Nucleus accumbens (tissue), 56 donors: ENCODE results near the gene PHETA1.
"Not testable (repeated sequence)": the region's sequence is repeated elsewhere in the genome, so short reads cannot be mapped to it uniquely, and the experiment has no call there.

ENCODE experiments used
- DNase-seq, 56 donors: peaks; one replicate each; lab custom pipeline; 2025; lab: John Stamatoyannopoulos, UW

Gene PHETA1

DNA sequence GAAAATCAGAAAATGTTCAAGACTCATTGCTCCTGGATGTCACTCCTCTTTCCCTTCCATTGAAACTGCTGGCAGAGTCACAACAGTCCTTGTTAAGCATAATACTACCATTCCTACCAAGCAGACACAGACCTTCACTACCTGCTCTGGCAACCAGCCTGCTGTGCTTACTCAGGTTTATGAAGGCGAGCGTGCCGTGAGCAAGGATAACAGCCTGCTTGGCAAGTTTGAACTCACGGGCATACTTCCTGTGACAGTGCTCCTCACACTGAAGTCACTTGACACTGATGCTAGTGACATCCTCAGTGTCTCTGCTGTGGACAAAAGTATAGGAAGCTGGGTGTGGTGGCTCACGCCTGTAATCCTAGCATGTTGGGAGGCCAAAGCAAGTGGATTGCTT lies 15.7 kb upstream of the PHETA1 start:
- no peak for DNase-seq

DNA sequence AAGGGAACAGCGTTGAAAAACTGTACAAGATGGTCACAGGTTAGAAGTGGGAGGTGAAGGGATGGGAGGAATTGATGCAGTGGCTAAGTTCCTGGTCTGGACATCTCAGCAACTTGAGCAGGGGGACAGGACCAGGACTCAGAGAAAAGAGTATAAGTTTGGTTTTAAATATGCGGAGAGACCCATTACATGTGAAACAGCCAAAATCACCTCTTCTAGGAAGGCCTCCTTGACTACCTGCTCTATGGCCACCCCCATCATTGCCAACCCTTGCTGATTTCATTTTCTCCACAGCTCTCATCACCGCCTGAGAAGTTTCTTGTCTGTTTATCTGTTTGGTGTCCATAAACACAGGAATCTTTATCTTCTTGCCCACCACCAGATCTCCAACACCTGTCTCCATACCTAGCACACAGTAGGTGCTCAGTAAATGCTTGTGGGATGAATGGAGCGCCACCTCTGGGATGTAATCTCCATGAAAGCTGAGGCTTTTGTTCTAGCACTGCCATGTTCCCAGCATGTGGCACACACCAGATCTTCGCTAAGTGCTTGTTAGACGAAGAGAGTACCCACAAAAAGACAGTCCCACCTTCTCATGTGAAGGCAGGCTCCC lies 11.2 kb upstream of the PHETA1 start:
- DNase-seq, result no peak

DNA sequence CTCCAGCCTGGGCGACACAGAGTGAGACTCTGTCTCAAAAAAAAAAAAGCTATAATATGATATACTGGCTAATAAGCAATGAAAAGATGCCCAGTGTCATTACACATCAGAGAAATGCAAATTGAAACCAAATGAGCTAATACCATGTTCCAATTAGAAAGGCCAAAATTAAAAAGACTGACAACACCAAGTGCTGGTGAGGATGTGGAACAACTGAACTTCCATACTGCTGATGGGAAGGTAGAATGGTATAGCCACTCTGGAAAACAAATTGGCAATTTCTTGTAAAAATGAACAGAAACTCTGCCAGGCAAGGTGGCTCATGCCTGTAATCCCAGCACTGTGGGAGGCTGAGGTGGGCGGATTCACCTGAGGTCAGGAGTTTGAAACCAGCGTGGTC lies 8.5 kb upstream of the PHETA1 start:
- no peak for DNase-seq

DNA sequence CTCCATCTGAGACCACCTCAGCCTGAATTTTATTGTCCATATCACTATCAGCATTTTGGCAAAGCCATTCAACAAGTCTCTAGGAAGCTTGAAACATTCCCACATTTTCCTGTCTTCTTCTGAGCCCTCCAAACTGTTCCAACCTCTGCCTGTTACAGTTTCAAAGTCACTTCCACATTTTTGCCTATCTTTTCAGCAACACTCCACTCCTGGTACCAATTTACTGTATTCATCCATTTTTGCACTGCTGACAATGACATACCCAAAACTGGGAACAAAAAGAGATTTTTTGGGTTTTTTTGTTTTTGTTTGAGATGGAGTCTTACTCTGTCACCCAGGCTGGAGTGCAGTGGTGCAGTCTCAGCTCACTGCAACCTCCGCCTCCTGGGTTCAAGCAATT lies 4.3 kb upstream of the PHETA1 start:
- DNase-seq, result not testable (repeated sequence)

DNA sequence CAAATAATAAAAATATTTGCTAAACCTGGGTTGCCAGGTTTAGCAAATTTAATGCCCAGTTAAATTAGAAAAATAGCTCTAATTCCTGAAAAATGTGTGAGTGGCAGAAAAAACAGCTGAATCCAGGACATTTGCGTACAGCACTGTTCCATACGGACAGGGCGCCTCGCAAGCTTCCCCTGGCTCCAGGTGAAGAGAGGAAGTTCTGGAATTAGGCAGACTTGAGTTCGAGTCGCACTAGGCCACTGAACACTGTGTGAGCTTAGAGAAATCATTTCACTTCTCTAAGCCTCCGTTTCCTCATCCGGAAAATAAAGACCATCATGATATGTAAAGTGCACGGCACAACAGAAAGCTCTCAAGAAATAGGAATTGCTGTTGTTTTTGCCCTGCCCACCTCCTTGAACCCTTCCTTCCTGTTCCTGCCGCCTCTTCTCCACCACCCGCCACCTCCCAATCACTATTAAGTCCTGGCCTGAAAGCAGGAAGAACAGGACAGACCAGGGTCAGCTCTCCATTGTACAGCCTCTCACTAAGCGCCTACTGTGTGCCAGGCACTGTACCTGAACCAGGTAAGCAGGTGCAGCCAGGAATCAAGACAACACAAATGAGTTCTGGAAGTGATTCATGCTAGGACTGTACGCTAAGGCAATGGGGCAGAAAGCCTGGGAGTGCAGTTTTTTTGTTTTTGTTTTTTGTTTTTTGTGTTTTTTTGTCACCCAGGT lies 763 bp upstream of the PHETA1 start:
- no peak for DNase-seq

DNA sequence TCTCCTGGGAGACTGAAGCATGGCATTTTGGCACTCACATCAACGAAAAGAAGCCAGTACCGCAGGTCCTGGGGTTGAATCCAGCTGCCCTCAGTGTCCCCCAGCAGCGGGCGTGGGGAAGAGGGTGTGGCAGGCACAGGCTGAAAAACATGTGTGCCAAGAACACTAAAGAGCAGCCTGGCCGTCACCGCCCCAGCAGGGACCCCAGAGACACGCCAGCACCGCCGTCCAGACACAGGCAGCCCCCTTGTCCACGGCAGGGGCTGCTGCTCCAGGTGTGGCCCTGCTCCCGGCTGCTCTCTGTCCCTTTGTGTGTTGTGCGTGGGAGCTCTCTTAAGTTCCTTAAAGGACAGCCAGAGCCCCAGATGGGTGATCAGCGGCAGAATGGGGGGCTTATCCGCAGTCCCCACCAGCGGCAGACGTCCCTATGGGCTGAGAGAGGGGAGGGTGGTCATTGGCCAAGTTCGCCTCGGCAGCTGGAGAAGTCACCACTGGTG lies 556 bp downstream of the PHETA1 start:
- DNase-seq, result peak in 5 of 56 donors; percentile 8 to 42 (median 16)

DNA sequence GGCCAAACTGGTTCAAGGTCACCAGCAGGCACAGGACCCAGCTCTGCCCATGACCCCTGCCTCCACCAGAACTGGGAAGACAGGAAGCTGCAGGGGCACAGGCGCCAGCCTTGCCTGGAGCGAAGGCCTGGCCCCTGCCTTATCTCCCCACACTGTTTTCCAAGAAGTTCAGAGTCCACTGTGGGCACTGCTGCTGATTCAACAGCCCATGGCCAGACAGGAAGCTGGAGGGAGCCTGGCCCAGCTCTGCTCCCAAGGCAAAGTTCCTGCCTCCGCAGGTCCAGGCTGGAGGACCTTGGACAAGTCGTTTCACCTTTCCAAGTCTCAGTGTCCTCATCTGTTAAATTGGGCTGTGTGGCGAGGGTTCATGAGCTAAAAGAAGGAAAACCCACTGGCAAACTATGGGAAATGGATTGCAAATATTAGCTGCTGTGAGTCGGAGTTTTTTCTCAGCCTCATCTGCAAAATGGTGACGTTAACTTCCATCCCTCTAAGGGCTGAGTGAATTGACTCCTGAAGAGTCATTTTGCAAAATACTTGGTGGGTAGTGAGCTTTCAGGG lies 1.2 kb downstream of the PHETA1 start:
- no peak for DNase-seq

DNA sequence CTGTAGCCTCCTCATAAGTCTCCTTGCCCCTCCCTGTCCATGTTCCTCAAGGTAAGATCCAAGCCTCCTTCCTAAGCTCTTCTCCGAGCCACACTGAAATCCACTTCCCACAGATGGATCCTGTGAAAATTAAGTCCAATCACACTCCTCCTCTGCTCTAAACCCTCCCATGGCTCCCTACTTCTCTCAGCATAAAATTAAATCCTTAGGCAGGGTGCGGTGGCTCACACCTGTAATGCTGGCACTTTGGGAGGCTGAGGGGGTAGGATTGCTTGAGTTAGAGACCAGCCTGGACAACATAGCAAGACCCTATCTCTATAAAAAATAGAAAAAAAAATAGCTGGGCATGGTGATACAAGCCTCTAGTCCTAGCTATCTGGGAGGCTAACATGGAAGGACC lies 2.3 kb downstream of the PHETA1 start:
- DNase-seq, result no peak

DNA sequence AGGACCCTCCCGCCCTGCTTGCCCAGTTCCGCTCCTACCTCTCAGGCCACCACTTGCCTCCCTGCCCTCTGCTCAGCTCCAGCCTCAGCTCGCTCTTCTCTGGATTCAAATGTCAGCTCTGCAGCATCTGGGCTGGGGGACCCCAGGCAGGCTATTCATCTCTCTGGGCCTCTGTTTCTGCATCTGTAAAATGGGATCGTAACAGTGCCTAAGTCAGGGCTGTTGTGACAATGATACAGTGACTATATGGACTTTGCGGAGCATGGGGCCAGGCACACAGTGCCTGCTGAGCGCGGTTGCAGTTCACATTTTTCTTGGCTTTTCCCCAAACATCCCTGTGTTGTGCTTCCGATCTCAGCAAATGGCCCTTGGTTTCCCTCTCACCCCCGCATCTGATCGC lies 2.8 kb downstream of the PHETA1 start:
- DNase-seq, result no peak

DNA sequence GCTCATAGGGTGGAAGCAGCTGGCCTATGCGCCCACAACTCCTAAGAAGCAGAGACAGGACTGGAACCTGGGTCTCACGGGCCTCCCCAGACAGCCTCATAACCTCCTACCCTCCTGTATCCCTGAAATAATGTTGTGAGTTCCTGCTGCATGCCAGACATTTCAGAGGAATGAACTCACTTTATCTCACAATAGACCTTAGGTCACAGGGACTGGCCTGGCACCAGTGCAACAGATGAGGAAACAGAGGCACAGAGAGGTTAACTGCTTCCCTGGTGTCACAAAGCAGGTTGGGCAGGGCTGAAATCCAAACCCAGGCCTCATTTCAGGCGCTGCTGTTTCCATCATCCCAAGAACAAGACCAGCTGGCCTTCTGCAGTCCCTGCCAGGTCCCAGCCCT lies 5.3 kb downstream of the PHETA1 start:
- no peak for DNase-seq

DNA sequence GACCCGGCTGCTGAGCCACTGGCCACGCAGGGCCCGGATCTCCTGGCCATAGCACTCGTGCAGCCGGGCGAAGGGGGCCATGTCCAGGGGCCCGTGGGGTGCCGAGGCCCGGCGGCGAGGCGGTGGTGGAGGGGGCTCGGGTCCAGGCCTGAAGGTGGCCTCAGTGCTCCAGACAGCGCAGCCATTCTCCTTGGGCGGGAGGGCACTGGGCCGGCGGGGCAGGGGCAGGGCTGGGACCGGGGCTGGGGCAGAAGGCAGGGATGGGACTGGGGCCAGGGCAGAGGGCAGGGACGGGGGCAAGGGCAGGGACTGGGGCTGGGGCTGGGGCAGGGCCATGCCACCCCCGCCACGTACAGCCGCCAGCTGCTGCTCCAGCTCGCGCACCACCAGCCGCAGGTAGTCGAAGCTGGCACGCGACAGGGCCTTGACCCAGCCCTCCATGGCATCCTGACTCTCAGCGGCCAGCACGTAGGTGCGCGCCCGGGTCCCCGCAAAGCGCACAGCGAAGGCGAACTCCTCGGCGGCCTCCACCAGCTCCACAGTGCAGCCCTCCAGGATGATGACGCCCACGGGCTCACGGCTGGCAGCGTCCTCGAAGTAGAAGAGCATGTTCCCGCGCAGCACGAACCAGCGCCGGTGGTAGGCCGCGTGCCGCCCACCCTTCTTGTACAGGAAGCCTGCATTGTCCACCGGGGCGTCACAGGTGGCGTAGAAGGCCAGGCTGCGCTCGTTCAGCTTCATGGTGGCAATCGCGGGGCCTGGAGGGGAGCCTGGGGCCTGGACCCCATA lies 6.0 kb downstream of the PHETA1 start:
- no peak for DNase-seq

DNA sequence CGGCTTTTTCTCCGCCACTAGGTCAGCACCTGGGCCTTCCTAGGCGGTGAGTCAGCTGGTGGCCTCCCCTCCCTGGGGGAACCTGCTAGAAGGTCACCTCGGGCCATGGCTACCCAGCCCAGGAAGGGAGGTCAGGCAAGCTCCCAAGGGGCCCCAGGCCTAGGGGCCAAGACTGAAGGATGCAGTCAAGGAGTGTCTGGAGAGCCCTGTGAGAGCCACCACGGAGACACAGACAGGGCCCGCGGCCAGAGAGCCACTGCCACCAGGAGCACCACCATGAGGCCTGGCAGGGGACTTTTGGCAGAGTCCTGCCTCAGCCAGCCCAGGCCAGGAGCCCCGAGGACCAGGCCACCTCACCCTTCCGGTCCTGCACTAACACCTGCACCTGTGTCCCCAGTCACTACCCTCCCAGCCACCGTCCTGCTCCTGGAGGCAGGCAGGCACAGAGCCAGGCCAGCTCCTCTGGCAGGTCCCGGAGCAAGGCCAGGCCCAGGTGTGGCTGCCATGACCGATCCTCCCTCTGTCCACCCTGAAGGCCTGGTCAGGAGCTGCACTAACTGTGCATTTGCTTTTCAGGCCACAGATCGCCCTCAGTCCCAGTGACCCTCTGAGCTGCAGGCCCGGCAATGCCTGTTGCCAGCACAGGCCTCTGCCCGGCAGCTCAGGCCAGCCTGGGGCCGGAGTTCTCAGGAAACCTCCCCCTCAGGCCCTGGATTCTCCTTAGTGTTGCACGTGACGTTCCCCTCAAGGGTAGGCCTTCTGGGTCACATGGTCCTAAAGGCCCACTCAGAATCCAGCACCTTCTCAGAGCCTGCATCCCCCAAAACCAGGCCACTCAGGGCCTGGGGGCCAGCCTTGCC lies 6.9 kb downstream of the PHETA1 start:
- DNase-seq, result no peak

DNA sequence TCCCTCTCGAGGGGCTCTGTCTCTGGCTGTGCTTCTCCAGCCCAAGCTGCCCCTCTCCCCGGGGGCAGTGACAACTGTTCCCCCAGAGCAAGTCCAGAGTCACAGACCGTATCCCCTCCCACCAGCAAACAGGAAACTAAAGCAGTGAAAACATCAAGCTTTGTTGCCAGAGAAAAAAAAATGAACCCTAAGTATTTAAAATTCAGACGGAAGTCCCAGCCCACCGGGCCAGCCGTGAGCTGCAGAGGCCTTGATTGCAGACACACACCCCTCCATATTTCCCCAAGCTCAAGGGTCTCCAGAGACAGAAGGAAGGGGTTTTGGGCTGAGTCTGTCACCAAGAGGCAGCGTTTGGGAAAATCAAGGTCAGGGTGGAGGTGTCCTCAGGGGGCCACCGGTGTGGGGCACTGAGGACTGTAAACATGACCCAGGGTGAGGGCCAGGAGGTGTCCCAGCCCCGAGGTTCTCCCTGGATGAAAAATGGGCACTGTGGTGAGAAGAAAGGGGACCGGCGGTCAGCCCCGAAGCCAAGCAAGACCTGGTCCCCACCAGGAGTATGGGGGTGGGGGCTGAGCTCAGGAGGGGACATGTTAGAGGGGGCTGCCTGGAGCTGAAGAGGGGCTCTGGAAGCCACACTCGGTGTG lies 7.7 kb downstream of the PHETA1 start:
- DNase-seq, result no peak

DNA sequence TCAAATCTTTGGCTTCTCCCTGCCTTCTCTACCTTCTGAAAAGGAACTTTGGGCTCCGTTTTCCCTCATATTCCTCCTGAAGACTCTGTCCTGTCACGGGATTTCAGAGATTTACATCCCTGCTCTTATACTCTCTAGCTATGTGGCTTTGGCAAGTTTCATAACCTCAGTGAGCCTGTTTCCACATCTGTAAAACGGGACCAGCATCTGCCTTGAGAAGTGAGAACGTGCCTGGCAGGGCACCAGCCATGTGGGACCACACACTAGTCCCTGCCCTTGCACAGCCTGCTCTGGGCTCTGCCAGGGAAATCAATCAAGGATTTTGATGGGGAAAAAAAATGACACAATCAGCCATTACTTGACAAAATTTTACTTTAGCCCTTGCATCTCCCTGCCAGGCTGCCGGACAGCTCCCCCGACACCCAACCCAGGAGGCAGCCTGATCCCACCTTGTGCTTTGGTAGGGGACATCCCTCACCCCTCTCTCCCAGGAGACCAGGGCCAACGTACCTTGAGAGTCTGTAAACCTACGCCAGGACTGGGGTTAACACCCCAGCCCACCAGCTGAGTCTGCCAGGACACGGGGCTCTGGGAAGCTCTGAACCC lies 8.5 kb downstream of the PHETA1 start:
- DNase-seq, result no peak

DNA sequence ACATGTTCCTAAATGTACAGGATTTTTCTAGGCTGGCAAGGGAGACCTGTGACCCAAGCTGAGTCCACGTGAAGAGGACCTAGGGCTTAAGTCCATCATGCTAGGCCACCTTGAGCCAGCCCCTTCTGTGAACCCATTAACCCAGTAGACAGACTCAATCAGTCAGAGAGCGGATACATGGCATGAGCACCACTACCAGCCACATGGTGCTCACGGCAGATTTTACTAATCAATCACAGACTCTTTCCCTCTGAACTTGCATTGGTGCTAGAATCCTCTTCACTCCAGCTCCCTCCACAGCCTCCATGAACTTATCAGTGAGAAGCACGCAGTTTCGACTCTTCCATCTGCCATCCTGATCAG lies 9.0 kb downstream of the PHETA1 start:
- DNase-seq, result no peak

DNA sequence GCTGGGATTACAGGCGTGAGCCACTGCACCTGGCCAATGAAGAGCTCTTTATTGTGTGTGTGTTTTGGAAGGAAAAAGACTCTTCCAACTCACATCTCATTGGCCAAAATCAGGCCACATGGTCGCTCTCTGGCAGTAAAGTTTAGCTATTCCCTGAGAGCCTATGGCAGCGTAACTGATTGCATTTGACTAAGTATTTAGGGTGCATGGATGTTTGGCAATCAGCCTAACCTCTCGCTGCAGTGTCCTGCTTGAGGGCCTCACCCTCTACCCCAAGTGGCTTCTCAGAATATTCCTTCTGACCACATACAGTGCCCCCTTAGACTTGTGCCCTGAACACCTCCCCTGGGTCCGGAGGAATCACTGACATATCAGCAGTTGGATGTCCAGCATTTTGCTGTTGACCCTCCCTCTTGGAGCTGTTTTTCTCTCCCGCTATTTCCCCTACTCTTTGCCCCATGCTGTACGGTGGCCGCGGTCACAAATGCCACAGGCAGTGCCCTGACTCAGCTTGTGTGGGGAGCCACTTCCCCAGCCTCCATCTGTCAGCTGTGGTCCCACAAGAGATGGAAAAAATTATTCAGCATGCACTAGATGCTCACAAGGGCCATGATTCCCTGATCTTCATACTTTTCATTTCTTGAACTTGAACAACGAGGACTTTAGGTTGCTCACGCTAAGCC lies 9.5 kb downstream of the PHETA1 start:
- DNase-seq, result no peak

DNA sequence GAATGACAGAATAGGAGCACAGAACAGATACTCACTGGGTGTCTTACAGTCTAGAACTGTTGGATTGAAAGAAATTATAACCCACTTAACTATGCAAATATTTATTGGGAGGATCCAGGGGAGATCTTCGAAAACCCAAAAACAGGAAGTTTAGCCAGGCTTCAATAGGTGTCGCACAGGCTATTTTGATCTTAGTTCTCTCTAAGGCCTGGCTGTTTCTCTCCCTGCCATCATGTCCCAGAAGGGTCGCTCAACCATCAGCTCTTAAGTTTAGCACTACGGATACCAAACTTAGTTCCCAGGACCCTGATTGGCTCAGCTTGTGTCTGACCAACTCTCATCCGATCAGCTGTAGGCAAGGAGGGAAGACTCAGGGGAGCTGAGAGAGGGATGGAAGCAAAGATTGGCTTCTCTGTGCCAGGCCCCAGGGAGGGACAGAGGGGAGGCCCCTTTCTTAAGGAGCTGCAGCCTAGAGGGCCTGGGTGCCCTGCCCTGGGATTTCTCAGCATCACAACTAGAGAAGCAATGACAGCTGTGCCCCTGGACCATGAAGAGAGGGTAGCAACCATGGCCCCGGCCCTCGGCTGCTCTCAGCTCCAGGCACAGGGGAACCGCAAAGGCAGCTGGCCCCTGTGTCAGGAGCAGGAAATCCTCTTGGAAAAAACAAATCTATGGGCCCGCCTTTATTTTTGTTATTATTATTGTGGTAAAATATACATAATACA lies 13.5 kb downstream of the PHETA1 start:
- DNase-seq, result no peak

DNA sequence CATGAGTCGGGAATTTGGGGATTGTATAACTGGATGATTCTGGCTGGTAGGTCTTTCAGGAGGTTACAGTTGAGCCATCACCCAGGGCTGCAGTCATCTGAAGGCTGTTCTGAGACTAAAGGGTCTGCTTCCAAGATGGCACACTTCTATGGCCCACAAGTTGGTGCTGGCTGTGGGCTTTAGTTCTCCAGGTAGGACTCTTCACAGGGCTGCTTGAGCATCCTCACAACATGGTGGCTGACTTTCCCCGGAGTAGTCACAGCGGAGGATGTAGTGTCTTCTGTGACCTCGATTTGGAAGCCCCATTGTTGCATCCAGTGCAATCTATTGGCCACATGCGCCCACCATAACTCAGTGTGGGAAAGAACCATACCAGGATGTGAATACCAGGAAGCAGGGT lies 14.4 kb downstream of the PHETA1 start:
- DNase-seq, result no peak
